GM10847 (cell line): ENCODE data around the gene ESRRA.
A peak's percentile ranks its signal among the peaks of the same experiment; 100 is the strongest.

Source experiments
- POLR2A ChIP-seq: IDR thresholded peaks from 2 replicates; pipeline ENCODE4 v1.6.1; 2011; ENCODE audit not compliant: insufficient read length; ENCODE audit errors: extremely low read depth

ESRRA gene

GRCh38 chr11:64305075-64305690, at the start of gene ESRRA:
TSS of gene ESRRA (plus strand) at chr11:64305524. CDS start at chr11:64307180, 1,656 bp downstream.
- peak; percentile 53 for TF ChIP-seq POLR2A

- TF ChIP-seq POLR2A = no peak
Observed at GRCh38 chr11:64256300-64256699, 49.0 kb upstream of the ESRRA start.

GRCh38 chr11:64258356-64258755, 47.0 kb upstream of the ESRRA start:
- no peak for TF ChIP-seq POLR2A

GRCh38 chr11:64258946-64259532, 46.3 kb upstream of the ESRRA start:
- TF ChIP-seq POLR2A = no peak

- TF ChIP-seq POLR2A = no peak
Observed at GRCh38 chr11:64259533-64260067, 45.7 kb upstream of the ESRRA start.

GRCh38 chr11:64260147-64260708, 45.1 kb upstream of the ESRRA start:
- no peak for TF ChIP-seq POLR2A

GRCh38 chr11:64261556-64262080, 43.7 kb upstream of the ESRRA start:
- TF ChIP-seq POLR2A = no peak

- TF ChIP-seq POLR2A = no peak
Observed at GRCh38 chr11:64262271-64263002, 42.9 kb upstream of the ESRRA start.

GRCh38 chr11:64263021-64263946, 42.0 kb upstream of the ESRRA start:
- no peak for TF ChIP-seq POLR2A

GRCh38 chr11:64263947-64264317, 41.4 kb upstream of the ESRRA start:
- TF ChIP-seq POLR2A = no peak

GRCh38 chr11:64264371-64264852, 40.9 kb upstream of the ESRRA start:
- TF ChIP-seq POLR2A = no peak

- TF ChIP-seq POLR2A = no peak
Observed at GRCh38 chr11:64265176-64266160, 39.9 kb upstream of the ESRRA start.

GRCh38 chr11:64266339-64266738, 39.0 kb upstream of the ESRRA start:
- no peak for TF ChIP-seq POLR2A

GRCh38 chr11:64267207-64267945, 37.9 kb upstream of the ESRRA start:
- no peak for TF ChIP-seq POLR2A
